Stimulated activated CD4-positive, alpha-beta T cell treated with anti-CD3 and anti-CD28 coated beads, Interleukin-4, amount 100 ng/mL, for 24 hours (primary cell): ENCODE data around the gene SPEM2.

Experiments
- DNase-seq: peaks from one replicate; pipeline ENCODE4 v3.0.0-alpha.2; 2020

The SPEM2 gene

GRCh38 chr17:7403977-7404736, 21.3 kb upstream of the SPEM2 start, which contains the start of gene TMEM256:
TSS of gene TMEM256 (minus strand) at chr17:7404097. CDS start at chr17:7404084, 13 bp downstream.
- DNase-seq: peak; percentile 96

- DNase-seq: peak; percentile 65
Observed at GRCh38 chr17:7404737-7405349, 20.6 kb upstream of the SPEM2 start.

DNA sequence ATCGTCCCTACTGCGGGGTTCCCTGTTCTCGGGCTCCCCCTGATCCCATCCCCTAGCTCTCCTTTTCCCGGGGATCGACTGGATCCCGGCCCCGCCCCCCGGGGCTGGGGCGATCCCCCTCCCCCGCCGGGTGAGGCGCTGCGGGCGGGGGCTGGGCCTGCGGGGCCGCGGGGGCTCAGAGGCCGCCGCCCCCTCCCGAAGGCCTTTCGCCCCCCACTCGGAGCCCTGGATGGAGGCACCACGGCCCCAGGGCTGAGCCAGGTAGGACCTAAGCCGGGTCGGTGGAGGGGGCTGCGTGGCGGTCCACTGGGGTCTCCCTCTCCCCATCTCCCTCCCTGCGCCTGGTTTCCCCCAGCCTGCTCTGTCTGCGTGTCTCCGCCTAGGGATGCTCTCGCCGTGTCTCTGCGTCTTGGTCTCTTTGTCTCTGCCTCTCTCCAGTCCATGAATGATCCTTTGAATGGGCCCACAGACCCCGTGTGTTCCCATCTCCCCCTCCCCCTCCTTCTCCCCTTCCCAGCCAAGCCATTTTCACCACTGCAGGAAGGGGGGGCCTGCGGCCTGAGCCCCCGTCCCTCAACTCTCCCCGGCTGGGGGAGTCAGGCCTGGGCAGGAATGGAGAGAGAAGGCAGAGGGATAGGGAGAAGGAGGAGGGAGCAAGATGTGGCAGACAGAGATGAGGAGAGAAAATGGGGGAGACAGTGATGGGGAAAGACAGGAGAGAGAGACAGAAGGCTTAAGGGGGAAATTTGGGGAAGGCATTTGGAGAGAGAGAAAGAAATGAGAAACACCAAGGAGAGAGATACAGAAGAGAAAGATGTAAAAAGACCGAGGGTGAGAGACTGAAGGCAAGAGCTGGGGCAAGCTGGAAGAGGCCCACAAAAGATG, 19.8 kb upstream of the SPEM2 start:
- DNase-seq: no peak

DNA sequence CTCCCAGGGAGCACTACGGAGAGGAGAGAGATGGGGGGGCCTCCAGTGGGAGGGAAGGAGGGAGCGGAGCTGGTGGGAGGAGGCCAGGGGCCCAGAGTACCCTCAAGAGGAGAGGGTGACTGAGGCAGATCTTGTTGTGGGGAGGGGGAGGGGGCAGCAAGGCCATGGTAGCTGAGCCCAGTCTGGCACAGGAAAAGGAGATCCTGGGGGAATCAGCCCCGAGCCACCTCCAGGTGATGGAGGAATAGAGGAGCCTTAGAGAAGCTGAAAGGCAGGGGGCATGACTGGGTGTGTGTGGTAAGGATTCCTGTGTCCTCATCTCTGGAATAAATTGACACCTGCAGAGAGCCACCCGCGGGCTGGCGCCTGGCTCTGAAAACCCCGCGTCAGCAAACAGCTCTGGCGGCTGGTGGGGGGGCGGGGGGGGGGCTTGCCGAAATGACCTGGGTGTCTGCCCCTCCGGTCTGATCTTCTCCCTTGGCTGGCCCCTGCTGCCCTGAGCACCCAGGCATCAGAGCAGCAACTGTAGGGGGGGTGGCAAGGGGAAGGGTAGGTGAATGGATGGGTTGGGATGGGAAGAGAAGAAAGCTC, 19.1 kb upstream of the SPEM2 start:
- no peak for DNase-seq

- no peak for DNase-seq
Observed at GRCh38 chr17:7407082-7407481, 18.3 kb upstream of the SPEM2 start.

DNA sequence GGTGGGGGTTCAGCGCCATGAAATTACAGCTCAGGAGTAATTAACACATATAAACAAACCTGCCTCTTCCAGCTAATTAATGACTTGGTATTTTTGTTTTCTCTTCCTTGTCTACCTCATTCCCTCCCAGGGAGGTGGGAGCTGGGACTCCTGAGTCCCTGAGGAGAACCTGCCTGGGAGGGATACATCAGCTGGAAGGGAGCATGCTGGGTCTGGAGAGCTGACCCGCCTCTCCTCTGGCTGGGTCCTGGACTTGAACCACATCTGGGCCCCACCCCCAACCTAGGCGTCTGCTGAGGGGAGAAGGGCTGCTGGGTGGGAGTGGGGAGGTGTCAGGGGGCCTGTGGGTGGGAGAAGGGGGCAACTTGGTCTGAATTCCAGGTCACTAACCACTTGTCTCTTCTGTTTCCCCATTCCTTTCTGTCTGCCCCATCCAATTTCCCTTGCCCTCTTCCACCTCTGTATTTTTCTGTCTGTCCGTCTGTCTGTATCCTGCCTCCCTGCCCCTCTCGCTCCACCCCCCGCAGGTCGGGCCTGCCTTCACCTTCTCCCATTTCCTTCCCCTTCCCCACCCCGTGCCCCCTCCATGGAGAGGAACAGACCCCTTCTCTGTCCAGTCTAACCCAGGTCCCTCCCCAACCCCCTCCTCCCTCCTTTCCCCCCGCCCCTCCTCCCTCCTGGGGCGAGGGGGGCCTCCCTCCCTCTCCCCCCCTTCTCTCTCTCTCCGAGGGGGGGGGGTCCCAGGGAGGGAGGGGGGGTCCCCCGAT, 17.7 kb upstream of the SPEM2 start, which contains the start of gene NLGN2:
NLGN2 (plus strand) TSS at position 361 of the 767 bp plus-strand sequence. CDS start 411 bp downstream, outside the sequence.
- no peak for DNase-seq

DNA sequence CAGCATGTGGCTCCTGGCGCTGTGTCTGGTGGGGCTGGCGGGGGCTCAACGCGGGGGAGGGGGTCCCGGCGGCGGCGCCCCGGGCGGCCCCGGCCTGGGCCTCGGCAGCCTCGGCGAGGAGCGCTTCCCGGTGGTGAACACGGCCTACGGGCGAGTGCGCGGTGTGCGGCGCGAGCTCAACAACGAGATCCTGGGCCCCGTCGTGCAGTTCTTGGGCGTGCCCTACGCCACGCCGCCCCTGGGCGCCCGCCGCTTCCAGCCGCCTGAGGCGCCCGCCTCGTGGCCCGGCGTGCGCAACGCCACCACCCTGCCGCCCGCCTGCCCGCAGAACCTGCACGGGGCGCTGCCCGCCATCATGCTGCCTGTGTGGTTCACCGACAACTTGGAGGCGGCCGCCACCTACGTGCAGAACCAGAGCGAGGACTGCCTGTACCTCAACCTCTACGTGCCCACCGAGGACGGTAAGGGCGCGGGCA, 17.1 kb upstream of the SPEM2 start:
- DNase-seq: peak; percentile 18

DNA sequence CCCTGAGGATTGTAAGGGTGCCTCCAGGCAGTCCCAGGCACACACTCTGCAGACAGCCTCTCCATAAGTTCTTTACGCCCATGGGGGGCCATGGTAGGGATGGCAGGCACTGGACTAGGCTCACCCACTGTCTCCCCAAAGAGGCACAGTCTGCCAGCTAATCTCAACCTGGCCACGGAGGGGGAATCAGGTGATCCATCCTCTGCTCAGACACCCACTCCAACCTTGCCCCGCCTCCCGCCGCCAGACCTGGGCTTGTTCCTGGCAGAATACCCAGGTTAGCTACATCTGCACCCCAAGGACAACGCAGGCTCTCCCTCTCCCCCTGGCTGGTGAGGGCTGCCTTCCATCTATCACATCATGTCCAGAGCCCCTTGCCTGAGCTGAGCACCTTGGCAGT, 16.6 kb upstream of the SPEM2 start:
- DNase-seq: no peak

DNA sequence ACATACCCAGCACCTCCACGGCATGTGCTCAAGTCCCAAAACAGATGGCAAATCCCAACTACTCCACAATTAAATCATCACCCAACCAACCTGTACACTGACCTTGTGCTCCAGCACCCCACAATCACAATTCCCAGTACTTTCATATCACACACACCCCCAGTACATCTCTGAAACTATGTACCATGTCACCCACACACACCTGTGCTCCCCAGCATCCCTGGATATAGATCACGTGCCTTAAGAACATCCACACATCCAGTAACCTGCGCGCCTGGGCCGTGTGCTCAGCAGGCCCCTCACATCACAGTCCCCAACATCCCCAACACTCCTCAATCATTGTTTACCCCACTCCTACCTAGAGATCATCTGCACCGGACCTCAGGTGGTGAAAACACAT, 15.7 kb upstream of the SPEM2 start:
- DNase-seq: no peak

DNA sequence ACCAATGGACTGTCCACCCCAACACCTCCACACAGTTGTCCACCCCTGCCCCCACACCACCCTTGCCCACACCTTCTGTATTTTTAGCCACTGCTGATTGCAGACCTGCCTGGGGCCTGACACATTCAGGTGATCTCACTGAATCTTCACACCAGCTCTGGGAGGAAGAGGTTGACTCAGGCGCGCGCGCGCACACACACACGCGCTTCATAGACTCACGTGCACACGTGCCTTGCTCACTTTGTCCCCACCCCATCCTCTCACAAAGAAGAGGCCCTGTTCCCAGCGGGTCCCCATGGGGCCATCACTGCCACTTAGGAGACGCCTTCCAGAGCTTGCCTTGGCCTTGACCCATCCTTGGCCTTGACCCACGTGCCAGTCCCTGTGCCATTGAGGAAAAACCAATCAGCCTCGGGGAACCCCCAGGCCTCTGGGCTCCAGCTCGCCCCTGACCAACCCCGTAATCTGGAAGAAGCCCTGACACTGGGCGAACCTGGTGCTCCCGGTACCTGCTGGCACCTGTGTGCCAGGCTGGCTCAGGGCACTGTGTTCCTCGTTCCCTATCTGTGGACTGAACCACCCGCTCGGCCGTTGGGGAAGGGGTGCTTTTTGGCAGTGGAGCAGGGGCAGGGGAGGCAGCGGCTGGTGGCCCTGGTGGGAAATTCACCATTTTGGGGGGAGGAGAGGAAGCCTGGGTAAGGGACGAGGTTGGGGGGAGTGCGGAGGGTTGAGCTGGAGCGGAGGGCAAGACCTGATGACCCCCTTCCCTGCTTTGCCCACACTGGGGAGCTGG, 14.6 kb upstream of the SPEM2 start:
- no peak for DNase-seq

- no peak for DNase-seq
Observed at GRCh38 chr17:7411427-7411750, 14.0 kb upstream of the SPEM2 start.

DNA sequence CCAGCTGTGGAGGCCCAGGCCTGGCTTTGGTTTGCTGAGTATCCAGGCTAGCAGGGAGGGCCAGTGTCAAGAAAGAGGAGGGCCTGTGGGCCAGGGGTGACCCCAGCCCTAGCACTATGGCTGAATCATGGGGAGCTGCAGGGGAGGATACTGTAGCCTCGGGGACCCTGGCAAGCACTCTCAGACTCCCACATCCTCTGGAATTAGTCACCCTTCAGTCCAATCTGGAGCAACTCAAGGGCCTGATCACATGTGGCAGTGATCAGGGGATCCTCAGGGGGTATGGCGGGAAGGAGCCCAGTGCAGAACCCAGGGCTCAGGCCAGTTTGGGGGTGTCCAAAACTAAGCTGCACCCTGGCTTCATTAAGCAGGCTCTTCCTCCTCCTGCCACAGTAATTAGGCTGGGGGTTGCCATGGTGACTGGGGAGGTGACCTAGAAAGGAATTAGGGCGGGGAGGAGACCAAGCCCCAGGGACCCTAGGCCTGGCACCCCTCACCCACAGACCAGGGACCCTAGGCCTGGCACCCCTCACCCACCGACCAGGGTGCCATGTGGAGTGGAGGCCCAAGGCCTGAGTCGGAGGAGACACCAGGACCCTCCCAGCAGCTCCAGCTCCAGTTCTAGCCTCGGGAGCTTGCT, 11.9 kb upstream of the SPEM2 start:
- no peak for DNase-seq

DNA sequence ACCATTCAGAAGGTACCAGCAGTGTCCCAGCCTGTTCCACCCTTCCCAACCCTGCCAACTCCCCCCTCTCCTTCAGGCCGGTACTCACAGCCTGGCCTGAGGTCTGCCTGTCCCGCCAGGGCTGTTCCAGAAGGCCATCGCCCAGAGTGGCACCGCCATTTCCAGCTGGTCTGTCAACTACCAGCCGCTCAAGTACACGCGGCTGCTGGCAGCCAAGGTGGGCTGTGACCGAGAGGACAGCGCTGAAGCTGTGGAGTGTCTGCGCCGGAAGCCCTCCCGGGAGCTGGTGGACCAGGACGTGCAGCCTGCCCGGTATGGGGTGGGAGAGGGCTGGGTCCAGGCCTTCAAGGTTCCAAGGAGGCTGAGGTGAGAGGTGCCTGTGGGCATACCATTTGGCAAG, 10.6 kb upstream of the SPEM2 start:
- DNase-seq: no peak

DNA sequence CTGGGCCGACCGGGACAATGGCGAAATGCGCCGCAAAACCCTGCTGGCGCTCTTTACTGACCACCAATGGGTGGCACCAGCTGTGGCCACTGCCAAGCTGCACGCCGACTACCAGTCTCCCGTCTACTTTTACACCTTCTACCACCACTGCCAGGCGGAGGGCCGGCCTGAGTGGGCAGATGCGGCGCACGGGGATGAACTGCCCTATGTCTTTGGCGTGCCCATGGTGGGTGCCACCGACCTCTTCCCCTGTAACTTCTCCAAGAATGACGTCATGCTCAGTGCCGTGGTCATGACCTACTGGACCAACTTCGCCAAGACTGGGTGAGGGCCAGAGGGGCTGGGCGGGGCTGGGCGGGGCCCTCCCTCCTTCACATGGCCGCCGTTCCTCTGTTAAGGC, 9.6 kb upstream of the SPEM2 start:
- DNase-seq: no peak

DNA sequence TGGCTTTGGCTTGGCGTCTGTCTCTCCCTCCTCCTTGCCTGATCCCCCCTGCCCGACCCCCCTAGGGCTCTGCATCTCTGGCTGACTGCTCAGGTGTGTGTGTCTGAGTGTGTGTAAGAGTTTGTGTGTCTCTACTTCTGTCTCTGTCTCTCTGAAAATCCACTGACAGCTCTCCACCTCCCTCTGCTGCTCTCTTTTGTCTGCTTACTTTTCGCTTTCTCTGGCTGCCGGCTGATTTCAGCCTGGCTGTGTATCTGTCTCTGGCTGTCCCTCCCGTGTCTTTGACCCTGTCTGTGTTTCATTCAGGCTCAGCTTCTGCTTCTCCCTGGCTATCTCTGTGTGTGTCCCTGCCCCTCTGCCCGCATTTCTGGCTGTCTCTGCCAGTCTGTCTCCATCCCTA, 9.1 kb upstream of the SPEM2 start:
- no peak for DNase-seq

DNA sequence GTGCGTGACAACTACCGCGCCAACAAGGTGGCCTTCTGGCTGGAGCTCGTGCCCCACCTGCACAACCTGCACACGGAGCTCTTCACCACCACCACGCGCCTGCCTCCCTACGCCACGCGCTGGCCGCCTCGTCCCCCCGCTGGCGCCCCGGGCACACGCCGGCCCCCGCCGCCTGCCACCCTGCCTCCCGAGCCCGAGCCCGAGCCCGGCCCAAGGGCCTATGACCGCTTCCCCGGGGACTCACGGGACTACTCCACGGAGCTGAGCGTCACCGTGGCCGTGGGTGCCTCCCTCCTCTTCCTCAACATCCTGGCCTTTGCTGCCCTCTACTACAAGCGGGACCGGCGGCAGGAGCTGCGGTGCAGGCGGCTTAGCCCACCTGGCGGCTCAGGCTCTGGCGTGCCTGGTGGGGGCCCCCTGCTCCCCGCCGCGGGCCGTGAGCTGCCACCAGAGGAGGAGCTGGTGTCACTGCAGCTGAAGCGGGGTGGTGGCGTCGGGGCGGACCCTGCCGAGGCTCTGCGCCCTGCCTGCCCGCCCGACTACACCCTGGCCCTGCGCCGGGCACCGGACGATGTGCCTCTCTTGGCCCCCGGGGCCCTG, 8.3 kb upstream of the SPEM2 start:
- no peak for DNase-seq

- no peak for DNase-seq
Observed at GRCh38 chr17:7418472-7419152, 6.8 kb upstream of the SPEM2 start.

GRCh38 chr17:7419819-7420610, 5.4 kb upstream of the SPEM2 start, which contains the start of gene SPEM1:
TSS of gene SPEM1 (plus strand) at chr17:7420324. CDS start at chr17:7420385, 61 bp downstream.
- DNase-seq: no peak

DNA sequence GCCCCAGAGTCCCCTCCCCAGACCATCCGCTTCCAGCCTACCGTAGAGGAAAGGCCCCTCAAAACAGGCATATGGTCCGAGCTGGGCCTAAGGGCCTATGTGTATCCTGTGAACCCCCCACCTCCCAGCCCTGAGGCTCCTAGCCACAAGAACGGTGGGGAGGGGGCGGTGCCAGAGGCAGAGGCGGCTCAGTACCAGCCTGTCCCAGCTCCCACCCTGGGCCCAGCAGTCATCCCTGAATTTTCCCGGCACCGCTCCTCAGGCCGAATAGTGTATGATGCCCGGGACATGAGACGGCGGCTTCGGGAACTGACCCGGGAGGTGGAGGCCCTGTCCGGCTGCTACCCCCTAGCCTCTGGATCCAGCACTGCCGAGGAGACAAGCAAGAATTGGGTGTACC, 4.2 kb upstream of the SPEM2 start:
- DNase-seq: no peak
